GM19351 (cell line): ENCODE measurements around the gene DYSF.

Source experiments
- ATAC-seq: cut with Tn5 transposase; IDR thresholded peaks from one replicate; pipeline ENCODE4 v1.9.1; 2021; ENCODE audit warnings: mild to moderate bottlenecking, moderate library complexity; ENCODE audit not compliant: unreplicated experiment

DYSF gene

DNA sequence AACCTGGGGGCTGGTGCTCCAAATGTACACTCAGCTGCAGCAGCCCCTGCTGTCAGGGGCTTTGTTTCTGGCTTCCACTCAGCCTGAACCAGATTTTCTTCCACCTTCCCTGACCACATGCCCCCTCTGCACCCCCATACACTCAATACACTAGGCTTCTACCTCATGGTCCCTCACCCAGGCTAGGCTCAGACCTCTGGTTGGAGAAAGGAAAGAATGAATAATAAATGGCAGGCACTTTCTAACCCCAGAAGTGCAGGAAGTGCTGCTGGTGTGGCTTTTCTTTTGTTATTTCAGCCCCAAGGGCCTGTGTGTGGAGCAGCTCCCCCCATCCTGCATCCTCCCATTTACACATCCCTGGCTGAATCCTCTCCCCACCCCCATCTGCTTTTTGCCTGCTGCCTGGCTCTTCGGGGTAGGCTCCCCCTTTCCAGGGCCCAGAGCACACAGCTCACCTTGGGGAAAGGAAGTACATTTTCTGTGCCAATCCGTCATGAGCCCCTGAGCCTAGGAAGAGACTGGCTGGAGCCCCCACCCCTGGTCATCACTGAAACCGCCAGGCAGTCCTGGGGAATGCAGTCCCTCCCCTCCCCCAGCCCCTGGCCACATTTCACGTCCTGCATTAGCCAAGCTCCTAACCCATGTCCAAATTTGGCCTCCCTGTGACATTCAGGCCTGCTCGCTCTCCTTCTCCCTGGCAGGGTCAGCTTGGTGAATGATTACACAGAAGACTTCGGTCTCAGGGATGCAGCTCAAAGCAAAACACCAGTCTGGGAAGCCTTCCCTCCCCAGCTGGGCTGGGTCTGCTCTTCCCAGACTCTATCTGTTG, 2.6 kb downstream of the DYSF start:
- no peak for ATAC-seq

- ATAC-seq = no peak
Observed at GRCh38 chr2:71456617-71457016, 3.3 kb downstream of the DYSF start.

GRCh38 chr2:71457123-71457915, 4.0 kb downstream of the DYSF start:
- no peak for ATAC-seq

DNA sequence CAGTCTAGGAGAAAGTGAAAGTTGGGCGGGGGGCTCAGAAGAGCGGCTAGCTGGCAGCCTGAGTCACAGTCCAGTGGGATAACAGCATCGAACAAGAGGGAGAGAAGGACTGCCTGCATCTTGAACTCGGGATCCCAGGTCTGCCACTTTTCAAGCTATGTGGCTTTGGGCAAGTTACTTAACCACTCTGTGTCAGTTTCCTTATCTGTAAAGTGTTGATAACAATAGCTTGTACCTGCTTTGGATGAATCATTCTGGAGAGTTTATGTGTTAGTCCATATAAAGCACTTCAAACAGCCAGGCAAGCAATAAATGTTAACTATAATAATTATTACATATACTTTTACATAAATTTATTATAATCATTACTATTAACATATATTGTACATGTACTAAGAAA, 4.6 kb downstream of the DYSF start:
- no peak for ATAC-seq

- no peak for ATAC-seq
Observed at GRCh38 chr2:71458413-71459083, 5.2 kb downstream of the DYSF start.

DNA sequence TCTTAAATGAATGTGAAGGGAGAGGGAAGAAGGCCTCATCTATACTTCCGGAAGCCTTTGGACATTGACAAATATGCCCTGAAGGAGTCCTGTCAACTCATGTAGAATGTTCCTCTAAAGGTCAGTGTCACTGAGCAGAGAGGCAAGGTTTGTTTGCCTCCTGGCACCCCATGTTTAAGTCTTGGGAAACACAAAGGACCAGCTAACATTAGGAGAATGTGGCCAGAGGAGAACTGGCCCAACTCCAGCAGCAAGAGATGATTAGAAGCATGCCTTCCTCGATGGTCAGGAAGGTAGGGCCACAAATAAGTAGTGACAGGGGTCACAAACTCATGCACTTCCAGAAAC, 5.7 kb downstream of the DYSF start:
- no peak for ATAC-seq

DNA sequence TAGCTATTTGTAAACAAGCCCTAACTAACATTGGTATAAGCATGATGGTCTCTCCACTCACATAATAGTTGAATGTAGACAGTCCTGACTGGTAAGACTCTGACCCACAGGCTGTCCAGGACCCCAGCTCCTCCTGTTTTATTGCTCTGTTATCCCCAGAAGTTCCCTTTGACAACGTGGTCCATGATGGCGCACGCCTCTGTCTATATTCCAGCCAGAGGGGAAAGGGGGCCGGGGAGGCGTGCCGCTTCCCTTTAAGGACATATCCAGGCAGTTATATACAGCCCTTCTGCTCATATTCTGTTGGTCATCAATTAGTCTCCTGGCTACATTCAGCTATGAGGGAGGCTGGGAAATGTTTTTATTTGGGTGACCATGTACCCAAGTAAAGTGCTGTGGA, 6.7 kb downstream of the DYSF start:
- ATAC-seq = no peak

GRCh38 chr2:71460595-71461303, 7.4 kb downstream of the DYSF start:
- ATAC-seq = no peak

DNA sequence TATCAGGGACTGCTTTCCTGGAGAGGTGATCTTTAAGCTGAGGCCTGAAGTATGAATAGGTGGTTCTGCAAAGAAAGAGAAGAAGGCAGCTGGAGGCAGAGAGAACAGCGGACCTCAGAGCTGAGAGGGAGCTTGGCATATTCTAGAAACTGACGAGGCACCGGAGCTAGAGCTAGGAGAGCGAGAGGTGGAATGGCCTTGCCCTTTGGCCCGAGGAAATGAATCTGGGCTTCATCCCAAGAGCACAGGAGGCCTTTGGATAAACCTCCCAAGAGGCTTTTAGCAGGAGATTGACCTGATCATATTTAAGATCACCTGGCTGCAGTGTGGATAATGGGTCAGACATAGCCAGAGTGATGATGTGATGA, 7.9 kb downstream of the DYSF start:
- ATAC-seq = no peak

DNA sequence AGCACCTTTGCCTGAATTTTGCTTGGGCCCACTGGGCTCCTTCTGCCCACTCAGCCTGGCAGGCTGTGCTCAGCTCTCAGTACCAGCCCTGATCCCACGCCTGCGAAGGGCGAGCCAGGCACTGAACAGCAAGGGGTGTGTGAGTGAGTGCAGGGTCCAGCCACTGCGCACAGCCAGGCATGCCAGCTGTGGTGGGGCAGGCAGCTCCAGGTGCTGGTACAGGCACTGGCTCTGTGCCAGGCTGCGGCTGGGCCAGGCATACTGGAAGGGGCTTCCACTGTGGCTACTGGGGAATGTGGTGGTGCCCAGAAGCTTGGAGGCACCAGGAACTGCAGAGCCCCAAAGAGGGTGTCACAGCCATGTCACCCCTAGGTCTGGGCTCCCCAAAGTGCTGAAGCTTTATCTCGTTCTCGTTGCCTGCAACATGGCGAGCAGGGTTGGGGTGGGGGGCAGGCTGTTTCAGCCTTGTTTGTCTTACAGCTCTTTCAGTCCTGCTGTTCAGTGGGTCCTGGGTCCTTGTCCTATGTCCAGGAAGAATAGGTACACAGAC, 8.8 kb downstream of the DYSF start:
- ATAC-seq = no peak

DNA sequence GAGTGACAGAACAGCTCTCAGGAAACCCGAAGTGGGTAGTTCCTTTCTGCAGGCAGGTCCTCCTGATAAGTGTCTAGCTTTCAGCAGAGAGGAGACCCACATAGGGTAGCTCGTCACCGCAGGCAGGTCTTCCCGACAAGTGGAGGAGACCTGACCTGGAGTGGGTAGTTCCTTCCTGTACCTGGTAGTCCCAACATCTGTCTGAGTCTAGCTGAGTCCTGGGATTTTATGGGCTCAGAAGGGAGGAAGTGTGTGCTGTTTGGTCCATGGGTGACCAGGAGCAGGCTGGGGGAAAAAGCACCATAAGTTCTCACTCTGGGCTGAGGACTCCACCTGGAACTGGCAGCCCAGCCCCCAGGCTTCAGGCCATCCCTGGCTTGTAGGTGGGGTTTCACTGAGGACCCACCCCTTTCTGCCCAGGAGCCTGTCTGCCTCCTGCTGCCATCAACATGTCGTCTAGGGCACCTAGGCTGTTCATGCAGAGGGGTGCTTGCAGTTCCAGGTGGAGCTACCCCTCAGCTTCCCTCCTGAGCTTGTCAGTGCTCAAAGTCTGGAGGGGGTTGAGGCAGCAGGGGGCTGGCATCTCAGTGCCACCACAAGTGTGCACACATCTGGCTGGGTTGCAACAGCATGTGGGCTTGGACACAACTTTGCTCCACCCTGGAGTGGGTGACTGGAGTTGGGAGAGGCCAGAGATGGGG, 9.4 kb downstream of the DYSF start:
- no peak for ATAC-seq

GRCh38 chr2:71463342-71463654, 9.9 kb downstream of the DYSF start:
- ATAC-seq = no peak

- ATAC-seq = no peak
Observed at GRCh38 chr2:71464389-71464788, 11.0 kb downstream of the DYSF start.

GRCh38 chr2:71465356-71465755, 12.0 kb downstream of the DYSF start:
- ATAC-seq = no peak

- no peak for ATAC-seq
Observed at GRCh38 chr2:71465961-71466300, 12.6 kb downstream of the DYSF start.

DNA sequence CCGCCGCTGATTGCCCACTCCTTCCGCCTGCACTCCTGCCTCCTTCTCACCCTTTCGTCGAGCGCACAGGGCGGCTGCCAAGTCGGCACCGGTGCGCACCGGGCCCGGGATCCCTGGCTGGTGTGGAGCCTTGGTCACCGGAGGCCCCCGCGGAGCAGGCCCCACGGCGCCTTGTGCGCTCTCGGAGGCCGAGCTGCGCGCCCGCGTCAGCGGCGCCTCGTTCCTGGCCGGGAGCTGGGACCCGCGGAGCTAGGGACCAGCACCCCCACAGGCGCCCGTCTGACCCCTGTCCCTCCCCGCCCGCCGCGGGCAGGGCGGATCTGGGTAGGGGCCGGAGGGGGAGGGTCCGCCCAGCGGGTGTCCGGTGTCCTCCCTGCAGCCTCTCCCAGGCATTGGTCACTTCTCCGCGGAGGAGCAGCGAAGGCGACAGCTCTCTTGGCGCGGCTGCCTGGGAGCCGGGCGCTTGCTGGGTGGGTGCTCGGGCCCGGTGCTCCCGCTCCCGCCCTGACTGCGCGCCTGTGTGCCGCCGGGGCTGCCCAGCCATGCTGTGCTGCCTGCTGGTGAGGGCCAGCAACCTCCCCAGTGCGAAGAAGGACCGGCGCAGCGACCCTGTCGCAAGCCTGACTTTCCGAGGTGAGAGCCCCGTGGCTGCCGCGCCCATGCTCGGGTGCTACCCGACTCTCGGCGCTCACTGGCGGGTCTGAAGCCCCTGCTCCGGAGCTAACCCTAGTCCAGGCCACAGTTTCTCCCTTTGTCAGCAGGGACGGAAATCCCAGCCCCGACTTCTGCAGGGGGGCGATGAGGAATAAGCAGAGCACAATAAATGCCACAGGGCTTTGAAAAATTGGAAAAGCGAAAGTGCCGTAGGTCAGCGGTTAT, 13.2 kb downstream of the DYSF start:
- ATAC-seq = no peak

DNA sequence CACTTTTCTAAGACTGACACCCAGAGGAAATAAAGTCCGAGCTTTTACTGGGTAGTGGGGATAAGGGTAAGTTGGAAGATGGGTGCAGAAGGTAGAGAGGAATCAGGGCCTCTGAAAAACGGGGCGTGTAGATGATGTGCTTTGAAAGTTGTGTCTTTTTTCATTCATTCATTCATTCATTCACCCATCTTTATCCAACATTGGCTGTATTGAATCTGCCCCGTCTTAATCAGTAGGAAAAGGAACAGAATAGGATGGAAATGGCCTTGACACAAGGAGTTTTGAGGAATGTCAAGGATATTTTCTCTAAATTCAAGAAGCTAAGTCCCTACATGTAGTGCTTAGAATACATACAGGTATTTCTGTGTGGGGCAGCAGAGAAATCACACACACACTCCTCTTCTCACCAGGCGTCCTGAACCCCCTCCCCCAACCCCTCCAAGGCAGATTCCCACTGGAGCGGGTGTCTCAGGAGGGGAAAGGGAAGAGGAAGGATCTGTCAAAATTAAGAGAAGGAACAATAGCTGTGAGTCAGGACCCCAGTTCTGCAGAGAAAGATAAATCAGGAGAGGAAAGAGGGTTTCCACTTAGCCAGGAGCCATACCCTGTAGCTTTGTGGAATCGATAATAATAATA, 13.9 kb downstream of the DYSF start:
- no peak for ATAC-seq

- no peak for ATAC-seq
Observed at GRCh38 chr2:71468279-71469015, 15.1 kb downstream of the DYSF start.
